Measurements from ENCODE around the gene TRIM46.
"Not testable (repeated sequence)": the region's sequence is repeated elsewhere in the genome, so short reads cannot be mapped to it uniquely, and the experiment has no call there.

TRIM46 gene

GRCh38 chr1:155158991-155159390 is 14.7 kb upstream of the TRIM46 start:
- Histone ChIP-seq H3K4me3 (ENCODE audit: severe bottlenecking) (no peak overlapping the region), H3K27ac (ENCODE audit: poor library complexity, severe bottlenecking) (no peak overlapping the region), H3K4me1 (ENCODE audit: insufficient read depth, poor library complexity, severe bottlenecking) (no peaks in the 10 kb centered on the region), H3K36me3 (ENCODE audit: low read depth) (no peaks in the 10 kb centered on the region), H3K9me3 (ENCODE audit: severe bottlenecking) (no peaks in the 10 kb centered on the region), H3K27me3 (ENCODE audit: insufficient read depth, poor library complexity, severe bottlenecking) (no peaks in the 10 kb centered on the region)
- TF ChIP-seq, protein P1, sequence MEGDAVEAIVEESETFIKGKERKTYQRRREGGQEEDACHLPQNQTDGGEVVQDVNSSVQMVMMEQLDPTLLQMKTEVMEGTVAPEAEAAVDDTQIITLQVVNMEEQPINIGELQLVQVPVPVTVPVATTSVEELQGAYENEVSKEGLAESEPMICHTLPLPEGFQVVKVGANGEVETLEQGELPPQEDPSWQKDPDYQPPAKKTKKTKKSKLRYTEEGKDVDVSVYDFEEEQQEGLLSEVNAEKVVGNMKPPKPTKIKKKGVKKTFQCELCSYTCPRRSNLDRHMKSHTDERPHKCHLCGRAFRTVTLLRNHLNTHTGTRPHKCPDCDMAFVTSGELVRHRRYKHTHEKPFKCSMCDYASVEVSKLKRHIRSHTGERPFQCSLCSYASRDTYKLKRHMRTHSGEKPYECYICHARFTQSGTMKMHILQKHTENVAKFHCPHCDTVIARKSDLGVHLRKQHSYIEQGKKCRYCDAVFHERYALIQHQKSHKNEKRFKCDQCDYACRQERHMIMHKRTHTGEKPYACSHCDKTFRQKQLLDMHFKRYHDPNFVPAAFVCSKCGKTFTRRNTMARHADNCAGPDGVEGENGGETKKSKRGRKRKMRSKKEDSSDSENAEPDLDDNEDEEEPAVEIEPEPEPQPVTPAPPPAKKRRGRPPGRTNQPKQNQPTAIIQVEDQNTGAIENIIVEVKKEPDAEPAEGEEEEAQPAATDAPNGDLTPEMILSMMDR (IDR thresholded peaks at IDR 0.05; ENCODE audit: poor library complexity, severe bottlenecking), result no peak
- ATAC-seq (ENCODE audit: low read depth) (no peak), DNase-seq (ENCODE audit: low spot score) (no peak)

GRCh38 chr1:155160128-155160527 is 13.5 kb upstream of the TRIM46 start:
- Histone ChIP-seq H3K36me3 (ENCODE audit: low read depth) (no peaks in the 10 kb centered on the region), H3K27ac (ENCODE audit: poor library complexity, severe bottlenecking) (no peak overlapping the region), H3K4me1 (ENCODE audit: insufficient read depth, poor library complexity, severe bottlenecking) (no peaks in the 10 kb centered on the region), H3K4me3 (ENCODE audit: severe bottlenecking) (no peak overlapping the region), H3K27me3 (ENCODE audit: insufficient read depth, poor library complexity, severe bottlenecking) (no peaks in the 10 kb centered on the region), H3K9me3 (ENCODE audit: severe bottlenecking) (no peaks in the 10 kb centered on the region)
- ATAC-seq (ENCODE audit: low read depth), result no peak
- no peak for DNase-seq (ENCODE audit: low spot score)
- TF ChIP-seq, protein P1 (IDR thresholded peaks at IDR 0.05; ENCODE audit: poor library complexity, severe bottlenecking), result no peak

GRCh38 chr1:155162631-155163030 is 11.0 kb upstream of the TRIM46 start:
- not testable (repeated sequence) for H3K27me3 ChIP-seq (ENCODE audit: insufficient read depth, poor library complexity, severe bottlenecking); H3K4me3 ChIP-seq (ENCODE audit: severe bottlenecking); ATAC-seq (ENCODE audit: low read depth); H3K9me3 ChIP-seq (ENCODE audit: severe bottlenecking); H3K4me1 ChIP-seq (ENCODE audit: insufficient read depth, poor library complexity, severe bottlenecking); DNase-seq (ENCODE audit: low spot score); H3K36me3 ChIP-seq (ENCODE audit: low read depth); H3K27ac ChIP-seq (ENCODE audit: poor library complexity, severe bottlenecking)

- not testable (repeated sequence) for H3K36me3 ChIP-seq (ENCODE audit: low read depth); H3K27ac ChIP-seq (ENCODE audit: poor library complexity, severe bottlenecking); ATAC-seq (ENCODE audit: low read depth); H3K9me3 ChIP-seq (ENCODE audit: severe bottlenecking); DNase-seq (ENCODE audit: low spot score); H3K4me3 ChIP-seq (ENCODE audit: severe bottlenecking); H3K4me1 ChIP-seq (ENCODE audit: insufficient read depth, poor library complexity, severe bottlenecking); H3K27me3 ChIP-seq (ENCODE audit: insufficient read depth, poor library complexity, severe bottlenecking)
Measured at GRCh38 chr1:155163785-155164184, 9.9 kb upstream of the TRIM46 start.

GRCh38 chr1:155164625-155165024 is 9.0 kb upstream of the TRIM46 start:
- ATAC-seq (ENCODE audit: low read depth); H3K27me3 ChIP-seq (ENCODE audit: insufficient read depth, poor library complexity, severe bottlenecking); H3K4me3 ChIP-seq (ENCODE audit: severe bottlenecking); H3K9me3 ChIP-seq (ENCODE audit: severe bottlenecking); DNase-seq (ENCODE audit: low spot score); H3K36me3 ChIP-seq (ENCODE audit: low read depth); H3K27ac ChIP-seq (ENCODE audit: poor library complexity, severe bottlenecking); H3K4me1 ChIP-seq (ENCODE audit: insufficient read depth, poor library complexity, severe bottlenecking): not testable (repeated sequence)

- Histone ChIP-seq H3K27me3 (ENCODE audit: insufficient read depth, poor library complexity, severe bottlenecking) (no peaks in the 10 kb centered on the region), H3K9me3 (ENCODE audit: severe bottlenecking) (no peaks in the 10 kb centered on the region), H3K27ac (ENCODE audit: poor library complexity, severe bottlenecking) (no peak overlapping the region), H3K4me3 (ENCODE audit: severe bottlenecking) (no peak overlapping the region), H3K4me1 (ENCODE audit: insufficient read depth, poor library complexity, severe bottlenecking) (no peaks in the 10 kb centered on the region), H3K36me3 (ENCODE audit: low read depth) (peaks cover 12% of the 10 kb centered on the region)
- TF ChIP-seq, protein P1 (IDR thresholded peaks at IDR 0.05; ENCODE audit: poor library complexity, severe bottlenecking), result no peak
- no peak for ATAC-seq (ENCODE audit: low read depth)
- DNase-seq (ENCODE audit: low spot score), result no peak
Measured at GRCh38 chr1:155166051-155166470, 7.6 kb upstream of the TRIM46 start.
